HG03378 (cell line): ENCODE measurements around the gene KCNA4.
"Not testable (repeated sequence)": the region's sequence is repeated elsewhere in the genome, so short reads cannot be mapped to it uniquely, and the experiment has no call there.

Experiments used
- ATAC-seq: cut with Tn5 transposase; IDR thresholded peaks from one replicate; pipeline ENCODE4 v1.9.1; 2021; ENCODE audit warnings: mild to moderate bottlenecking, moderate library complexity; ENCODE audit not compliant: unreplicated experiment

KCNA4 gene

DNA sequence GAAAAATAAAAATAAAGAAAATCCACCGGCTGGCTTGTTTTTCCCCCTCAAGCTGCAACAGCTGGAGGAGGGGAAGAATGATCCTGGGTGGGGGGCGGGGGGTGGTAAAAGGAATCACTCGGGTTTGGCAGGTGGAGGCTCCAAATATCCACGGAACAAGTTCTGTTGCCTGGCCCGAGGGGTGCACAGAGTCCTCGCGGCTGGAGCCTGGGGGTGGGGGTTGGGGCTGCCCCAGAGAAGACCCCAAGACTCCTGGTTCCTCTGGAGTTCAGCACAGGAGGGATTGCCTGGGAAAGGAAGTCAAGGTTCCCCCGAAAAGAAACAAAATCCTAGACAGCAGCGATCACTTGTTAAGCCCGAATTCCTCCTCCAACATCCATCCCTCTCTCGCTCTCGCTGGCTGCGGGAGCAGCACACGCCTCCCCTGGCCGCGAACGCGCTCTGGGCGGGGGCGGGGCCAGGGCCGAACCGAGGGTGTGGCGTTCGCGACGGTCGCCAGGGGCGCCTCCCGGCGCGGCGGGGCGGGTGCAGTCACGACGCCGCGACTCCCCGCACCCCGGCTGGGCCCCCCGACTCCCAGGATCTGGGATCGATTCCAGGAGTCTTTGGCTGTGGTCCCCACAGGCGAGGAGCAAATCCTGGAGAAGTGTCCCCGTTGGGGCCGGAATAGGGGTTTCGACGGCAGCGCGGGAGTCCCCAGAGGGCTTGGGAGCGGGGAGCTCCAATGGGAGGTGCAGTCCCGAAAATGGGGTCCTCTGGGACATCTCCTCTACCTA lies at the start of gene KCNA4:
Gene KCNA4, minus strand, starts transcription at position 443 of the 776 bp plus-strand sequence. CDS start 4,352 bp downstream, outside the sequence.
- no peak for ATAC-seq

GRCh38 chr11:30062103-30062502 lies 45.3 kb upstream of the KCNA4 start:
- ATAC-seq: no peak

DNA sequence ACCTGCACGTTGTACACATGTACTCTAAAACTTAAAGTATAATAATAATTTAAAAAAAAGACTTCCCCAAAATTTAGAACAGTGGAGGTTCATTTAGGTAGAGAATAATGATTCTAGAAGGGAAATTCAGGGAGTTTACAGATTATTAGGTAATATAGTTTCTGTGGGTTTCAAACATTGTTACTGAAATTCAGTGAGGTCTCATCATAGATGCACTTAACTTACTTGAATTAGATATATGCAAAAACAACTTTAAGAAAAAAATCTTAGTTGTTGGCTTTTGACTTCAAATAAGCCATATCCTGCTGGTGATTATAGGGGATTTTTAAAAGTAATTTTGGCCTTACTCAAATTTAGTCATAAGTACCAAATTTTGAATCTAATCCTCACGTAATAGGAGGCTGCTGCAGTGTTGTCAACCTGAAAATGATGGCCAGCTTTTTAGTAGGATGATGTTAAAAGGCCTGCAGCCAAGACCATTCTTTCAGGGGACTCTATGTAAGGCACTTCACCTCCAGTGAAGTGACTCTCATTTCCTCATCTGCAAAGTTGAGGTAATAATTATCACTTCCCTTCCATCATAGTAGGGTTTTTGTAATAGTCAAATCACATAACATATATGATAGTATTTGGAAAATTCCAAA lies 42.5 kb upstream of the KCNA4 start:
- no peak for ATAC-seq

DNA sequence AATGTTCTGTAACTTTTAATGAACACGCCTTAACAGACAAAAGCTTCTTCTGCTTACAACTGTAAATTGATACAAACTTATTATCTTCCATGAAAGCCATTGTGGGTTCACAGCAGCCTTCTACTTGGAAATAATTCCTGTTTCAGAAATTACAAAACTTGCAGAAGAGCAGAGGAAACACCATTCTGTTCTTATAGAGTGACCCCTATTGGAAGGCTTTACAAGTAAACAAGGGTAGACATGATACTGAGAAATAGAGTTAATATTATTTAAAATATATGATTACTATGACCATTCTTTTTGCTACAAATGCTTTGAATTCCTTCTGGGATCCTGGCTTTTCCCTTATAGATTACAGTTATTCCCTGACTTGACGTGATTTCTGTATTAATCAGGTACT lies 32.4 kb upstream of the KCNA4 start:
- ATAC-seq: no peak

- no peak for ATAC-seq
These were observed 29.7 kb upstream of the KCNA4 start for GRCh38 chr11:30046578-30046945.

DNA sequence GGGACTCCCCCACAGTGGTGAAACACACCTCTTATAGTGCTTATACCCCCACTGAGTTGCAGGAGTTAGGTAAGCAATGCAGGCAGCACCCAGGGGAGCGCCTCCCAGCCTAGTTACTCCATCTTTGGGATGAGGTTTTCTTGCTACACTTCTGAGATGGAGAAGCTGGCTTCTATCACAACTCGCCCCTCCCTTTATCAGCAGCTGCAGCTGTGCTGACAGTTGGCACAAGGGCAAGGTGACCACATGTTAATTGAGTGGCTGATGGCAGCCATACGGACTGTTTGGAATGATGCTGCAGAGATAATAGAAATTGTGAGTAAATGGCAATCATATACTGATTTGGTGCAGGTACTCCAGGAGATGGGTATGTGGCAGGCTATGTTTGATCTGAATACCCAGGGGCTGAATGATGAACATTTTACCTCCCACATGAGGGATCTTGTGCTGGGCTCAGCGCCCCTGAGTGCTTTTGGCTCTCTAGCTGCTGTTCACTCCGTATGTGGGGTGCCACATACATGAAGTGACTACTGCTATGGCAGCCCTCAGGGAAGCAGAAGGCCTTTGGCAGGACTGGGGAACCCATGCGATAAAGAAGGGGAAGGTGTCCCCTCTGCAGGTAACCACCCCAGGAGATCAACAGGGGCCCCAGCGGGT lies 29.2 kb upstream of the KCNA4 start:
- no peak for ATAC-seq

DNA sequence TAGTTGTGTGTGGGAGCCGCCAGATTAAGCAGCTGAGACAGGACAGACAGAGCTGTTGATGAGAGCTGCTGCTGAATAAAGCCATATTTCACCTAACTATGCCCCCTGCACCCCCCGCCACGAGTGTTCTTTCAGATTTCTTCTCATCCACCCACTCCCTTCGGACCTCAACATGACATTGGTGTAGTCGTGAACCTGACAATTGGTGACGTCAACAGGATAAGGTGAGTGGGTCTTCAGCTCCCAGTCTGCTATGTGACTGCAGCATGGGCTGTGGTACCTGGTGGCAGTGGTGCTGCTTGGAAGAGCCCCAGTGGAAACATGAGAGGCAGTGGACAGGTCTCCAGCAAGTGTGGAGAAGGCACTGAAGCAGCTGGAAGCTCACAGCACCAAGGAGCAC lies 28.3 kb upstream of the KCNA4 start:
- ATAC-seq: no peak

- no peak for ATAC-seq
These were observed 24.3 kb upstream of the KCNA4 start for GRCh38 chr11:30041171-30041570.

GRCh38 chr11:30034746-30035145 lies 17.9 kb upstream of the KCNA4 start:
- not testable (repeated sequence) for ATAC-seq

- not testable (repeated sequence) for ATAC-seq
These were observed 17.3 kb upstream of the KCNA4 start for GRCh38 chr11:30034166-30034565.

GRCh38 chr11:30025396-30026139 lies 8.7 kb upstream of the KCNA4 start:
- ATAC-seq: no peak

GRCh38 chr11:30023074-30023473 lies 6.2 kb upstream of the KCNA4 start:
- no peak for ATAC-seq

GRCh38 chr11:30019481-30019880 lies 2.7 kb upstream of the KCNA4 start:
- ATAC-seq: no peak

DNA sequence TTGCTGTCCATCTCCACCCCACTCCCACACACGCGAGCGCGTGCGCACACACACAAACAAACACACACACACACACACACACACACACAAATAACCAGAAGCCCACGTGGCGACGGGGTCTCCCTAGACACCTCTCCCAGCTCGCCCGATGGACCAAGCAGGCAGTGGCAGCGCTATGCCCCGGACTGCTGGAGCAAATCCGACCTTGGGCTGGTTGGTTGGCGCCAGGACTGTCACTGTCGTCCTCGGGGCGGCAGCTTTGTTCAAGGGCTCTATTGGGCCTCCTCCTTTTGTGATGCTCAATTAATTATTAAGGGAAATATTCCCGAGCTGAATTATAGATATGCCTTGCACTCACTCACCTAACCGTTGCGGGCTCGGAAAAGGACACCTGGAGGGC lies 1.7 kb upstream of the KCNA4 start:
- ATAC-seq: no peak

DNA sequence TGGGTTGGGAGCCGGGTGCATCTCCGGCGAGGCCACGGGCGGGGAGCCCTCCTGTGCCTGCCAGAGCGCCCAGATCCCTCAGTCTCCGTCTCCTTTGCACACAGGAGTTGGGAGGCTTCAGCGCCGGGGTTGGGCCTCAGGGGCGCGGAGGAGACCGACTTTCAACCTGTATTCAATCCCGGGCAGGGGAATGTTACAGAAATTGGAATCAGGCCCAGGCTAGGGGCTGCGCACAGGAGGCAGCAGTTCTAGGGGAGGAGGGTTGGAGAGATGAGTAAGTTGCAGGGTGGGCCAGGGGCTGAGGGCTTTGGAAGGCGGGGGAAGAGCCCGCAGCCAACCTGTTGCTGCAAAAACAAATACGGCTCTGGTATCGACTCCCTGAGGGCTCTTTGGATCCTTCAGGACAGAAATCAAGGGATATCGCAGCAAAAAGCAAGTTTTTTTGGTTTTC lies 640 bp upstream of the KCNA4 start:
- no peak for ATAC-seq

DNA sequence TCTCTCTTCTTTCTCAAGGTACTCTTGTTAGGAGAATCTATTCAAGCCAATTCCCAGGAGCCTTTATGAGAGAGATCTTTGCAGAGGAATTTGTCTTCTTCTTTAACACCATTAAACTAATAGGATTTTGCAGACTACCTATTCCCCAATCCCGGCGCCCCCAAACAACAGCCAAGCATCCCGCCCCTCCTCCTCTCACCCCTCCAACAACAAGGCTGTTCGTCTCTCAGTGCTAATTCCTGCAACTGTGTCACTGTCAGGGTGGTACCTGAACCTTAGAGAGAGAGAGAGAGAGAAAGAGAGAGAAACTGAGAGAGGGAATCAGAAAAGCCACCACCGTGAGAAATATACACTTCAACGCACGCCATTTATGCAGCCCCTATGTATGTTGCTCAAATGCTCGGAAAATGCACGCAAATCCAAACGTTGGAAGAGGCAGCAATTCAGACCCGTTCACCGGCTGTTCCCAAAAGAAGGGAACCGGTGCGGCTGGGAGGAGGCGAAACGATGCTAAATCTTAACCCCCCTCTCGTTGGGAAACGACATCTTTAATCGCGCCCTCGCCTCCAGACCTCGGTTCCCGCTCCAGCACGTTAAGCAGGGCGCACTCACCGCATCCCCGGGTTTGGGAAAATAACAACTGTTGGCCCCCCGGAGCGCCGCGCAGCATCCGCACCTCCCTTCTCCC lies 961 bp downstream of the KCNA4 start:
- no peak for ATAC-seq

- ATAC-seq: no peak
These were observed 4.5 kb downstream of the KCNA4 start for GRCh38 chr11:30012346-30012745.

GRCh38 chr11:30009060-30009459 lies 7.8 kb downstream of the KCNA4 start:
- no peak for ATAC-seq

DNA sequence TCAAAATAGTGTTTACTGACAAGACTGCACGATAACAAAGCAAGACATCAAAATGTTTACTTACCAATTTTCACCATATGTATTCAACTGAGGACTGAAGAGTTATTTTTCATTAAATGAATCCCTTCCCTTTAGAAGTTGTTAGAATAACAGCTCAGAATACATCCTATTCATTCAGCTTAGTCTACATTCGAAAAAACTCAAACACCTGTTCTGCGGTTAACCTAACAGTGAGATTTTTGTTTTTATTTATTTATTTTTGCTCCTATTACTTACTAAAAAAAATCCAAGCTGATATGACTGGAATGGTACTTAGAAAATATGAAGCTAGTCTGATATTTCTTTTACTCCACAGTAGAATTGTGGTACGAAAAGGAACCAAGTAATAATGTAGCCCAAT lies 10.0 kb downstream of the KCNA4 start:
- ATAC-seq: no peak

DNA sequence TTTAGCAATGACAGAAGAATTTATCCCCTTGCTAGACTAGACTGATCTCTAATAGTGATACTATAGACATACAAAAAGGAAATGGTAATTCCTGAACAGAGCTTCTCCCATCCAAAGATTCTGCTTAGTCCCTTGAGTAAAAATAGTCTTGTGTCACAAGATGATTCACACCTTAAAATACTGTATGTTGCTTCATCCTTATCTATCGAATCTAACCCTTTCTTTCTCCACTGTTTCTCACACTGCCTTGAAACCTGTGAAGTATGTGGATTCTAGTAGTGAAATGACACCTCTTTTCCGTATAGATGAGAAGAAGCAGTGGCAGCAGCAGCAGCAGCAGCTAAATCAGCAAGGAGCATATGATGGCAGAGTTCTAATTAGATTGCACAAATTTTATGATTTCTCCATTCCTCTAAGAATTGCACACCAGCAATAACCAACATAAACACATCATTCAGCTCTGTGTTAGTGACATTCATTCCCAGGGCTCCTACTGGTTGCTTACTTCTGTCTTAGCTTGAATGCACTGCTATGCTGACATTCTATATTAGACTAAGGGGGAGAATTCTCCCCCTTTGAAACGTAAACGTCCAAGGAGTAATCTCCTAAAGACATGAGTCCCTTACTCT lies 14.6 kb downstream of the KCNA4 start:
- no peak for ATAC-seq
